GM06990 (cell line): ENCODE measurements around the gene CCL4.
A peak's percentile ranks its signal among the peaks of the same experiment; 100 is the strongest.
"Not testable (repeated sequence)": the region's sequence is repeated elsewhere in the genome, so short reads cannot be mapped to it uniquely, and the experiment has no call there.

Source experiments
- DNase-seq: peaks from one replicate; pipeline ENCODE4 v3.0.0-alpha.2; 2011; ENCODE audit not compliant: insufficient read length; ENCODE audit errors: extremely low read depth
- H3K27me3 ChIP-seq: replicated peaks from 2 replicates; pipeline ENCODE4 v1.6.0; 2011; ENCODE audit warnings: low read length; ENCODE audit not compliant: control insufficient read depth, insufficient read depth
- H3K36me3 ChIP-seq: 2 replicates; pipeline ENCODE4 v1.5.1; 2011; ENCODE audit warnings: low read length; ENCODE audit not compliant: control insufficient read depth, insufficient read depth
- H3K4me3 ChIP-seq: replicated peaks from 2 replicates; pipeline ENCODE4 v1.5.1; 2011; ENCODE audit warnings: low read depth, mild to moderate bottlenecking, control low read depth, low read length
- CTCF ChIP-seq: IDR thresholded peaks from 2 replicates; pipeline ENCODE4 v1.5.1; 2011; ENCODE audit warnings: low read length, control low read depth, mild to moderate bottlenecking, inconsistent platforms; ENCODE audit not compliant: insufficient read depth, poor library complexity, severe bottlenecking

The CCL4 gene

GRCh38 chr17:36103401-36103975 is at the start of gene CCL4:
Gene CCL4, plus strand, starts transcription at chr17:36103827. Its CDS starts 79 bp downstream, at chr17:36103906.
- H3K27me3 ChIP-seq, H3K36me3 ChIP-seq: not testable (repeated sequence)
- peak within 1 kb of the TSS; percentile 43 for H3K4me3 ChIP-seq
- DNase-seq: peak; percentile 46

- no peak overlapping the region for H3K4me3 ChIP-seq
Observed at GRCh38 chr17:36055171-36055570, 48.5 kb upstream of the CCL4 start.

GRCh38 chr17:36055921-36056520 is 47.6 kb upstream of the CCL4 start:
- H3K27me3 ChIP-seq: no peaks in the 10 kb centered on the region
- DNase-seq: no peak
- no peak for TF ChIP-seq CTCF

More at GRCh38 chr17:36055171-36055570, 48.5 kb upstream of the CCL4 start:
- H3K36me3 ChIP-seq: no peaks in the 10 kb centered on the region
- TF ChIP-seq CTCF: no peak
- DNase-seq: no peak
- no peaks in the 10 kb centered on the region for H3K27me3 ChIP-seq

GRCh38 chr17:36057911-36058310 is 45.7 kb upstream of the CCL4 start:
- no peak for TF ChIP-seq CTCF
- DNase-seq: no peak
- no peak overlapping the region for H3K4me3 ChIP-seq
- H3K36me3 ChIP-seq: no peaks in the 10 kb centered on the region
- H3K27me3 ChIP-seq: no peaks in the 10 kb centered on the region

More at GRCh38 chr17:36055921-36056520, 47.6 kb upstream of the CCL4 start:
- H3K36me3 ChIP-seq: no peaks in the 10 kb centered on the region
- H3K4me3 ChIP-seq: no peak overlapping the region

- TF ChIP-seq CTCF: no peak
- Histone ChIP-seq H3K27me3 (no peaks in the 10 kb centered on the region), H3K36me3 (no peaks in the 10 kb centered on the region), H3K4me3 (no peak overlapping the region)
- no peak for DNase-seq
Observed at GRCh38 chr17:36059406-36059805, 44.2 kb upstream of the CCL4 start.

GRCh38 chr17:36060816-36061215 is 42.8 kb upstream of the CCL4 start:
- Histone ChIP-seq H3K36me3 (no peaks in the 10 kb centered on the region), H3K4me3 (no peak overlapping the region), H3K27me3 (no peaks in the 10 kb centered on the region)
- DNase-seq: no peak
- TF ChIP-seq CTCF: no peak
